ENCODE measurements around the gene RBM20. TPM values are rescaled to one million over a fixed set of nuclear protein-coding genes. Genes with fewer than 3 reads are reported as not detected.

The RBM20 gene
- total RNA-seq, 6 experiments from 2014 or later, result 0.04 to 0.29 (median 0.06) TPM

- H3K9me3 ChIP-seq, result no peaks in the 10 kb centered on the region
- ATAC-seq (no peak), DNase-seq (no peak)
- H3K4me1 ChIP-seq, result peaks cover 0 to 46% (median 17%) of the 10 kb centered on the region in 4 donors
- TF ChIP-seq POLR2A (IDR thresholded peaks at IDR 0.05), result no peak
- TF ChIP-seq CTCF (IDR thresholded peaks at IDR 0.05), result no peak
- no peaks in the 10 kb centered on the region for H3K36me3 ChIP-seq
- WGBS (ENCODE audit: insufficient coverage, low coverage, low lambda C conversion rate, missing lambda C conversion rate), result 57% methylated on average over 2 of the region's 3 CpGs
- H3K27me3 ChIP-seq, result no peaks in the 10 kb centered on the region
- H3K27ac ChIP-seq, result peak overlapping the region in 1 of 3 donors; percentile 33
- no peak overlapping the region for H3K4me3 ChIP-seq
- intact Hi-C loops (cut with DNase I), result no loop called here
Measured at GRCh38 chr10:110840923-110841428, 196.8 kb downstream of the RBM20 start.

GRCh38 chr10:110841767-110842267, 197.7 kb downstream of the RBM20 start:
- TF ChIP-seq CTCF (IDR thresholded peaks at IDR 0.05) (no peak), POLR2A (IDR thresholded peaks at IDR 0.05) (no peak)
- H3K4me1 ChIP-seq, result peaks cover 0 to 54% (median 22%) of the 10 kb centered on the region in 4 donors
- H3K9me3 ChIP-seq, result no peaks in the 10 kb centered on the region
- intact Hi-C loops (cut with DNase I), result no loop called here
- H3K27me3 ChIP-seq, result no peaks in the 10 kb centered on the region
- ATAC-seq, result no peak
- no peak overlapping the region for H3K4me3 ChIP-seq
- H3K36me3 ChIP-seq, result no peaks in the 10 kb centered on the region
- DNase-seq, result no peak
- no peak overlapping the region for H3K27ac ChIP-seq
- WGBS (ENCODE audit: insufficient coverage, low coverage, low lambda C conversion rate, missing lambda C conversion rate), result 87% methylated on average over 5 of the region's 9 CpGs

DNA sequence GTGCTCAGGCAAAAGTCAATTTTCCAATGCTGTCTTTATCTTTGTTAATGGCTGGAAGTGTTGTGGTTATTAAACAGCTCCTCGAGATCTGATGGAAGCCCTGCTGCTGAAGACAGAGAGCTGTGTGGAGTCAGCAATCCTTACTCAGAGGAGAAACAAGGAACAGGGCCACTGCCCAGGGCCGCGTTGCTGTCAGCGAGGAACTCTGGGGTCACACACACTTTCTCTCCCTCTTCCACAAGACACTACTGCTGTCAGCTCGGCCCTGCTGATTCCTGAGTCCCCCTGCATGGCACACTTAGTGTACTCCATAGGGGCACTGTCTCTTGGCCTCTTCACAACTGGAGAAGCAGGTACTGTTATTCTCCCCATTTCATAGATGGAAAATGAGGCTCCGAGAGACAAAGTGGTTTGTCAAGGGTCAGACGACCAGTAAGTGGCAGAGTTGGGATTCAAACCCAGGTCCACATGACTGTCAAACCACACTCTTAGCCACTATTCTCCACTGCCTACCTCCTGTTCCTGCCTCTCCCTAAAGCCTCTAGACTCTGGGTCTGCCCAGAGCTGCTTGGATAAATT, 198.3 kb downstream of the RBM20 start:
- 74% methylated on average over 6 of the region's 7 CpGs for WGBS (ENCODE audit: insufficient coverage, low coverage, low lambda C conversion rate, missing lambda C conversion rate)
- no peaks in the 10 kb centered on the region for H3K27me3 ChIP-seq
- no peaks in the 10 kb centered on the region for H3K9me3 ChIP-seq
- intact Hi-C loops (cut with DNase I), result no loop called here
- TF ChIP-seq POLR2A (IDR thresholded peaks at IDR 0.05), result no peak
- no peak for TF ChIP-seq CTCF (IDR thresholded peaks at IDR 0.05)
- H3K27ac ChIP-seq, result peak overlapping the region in 2 of 3 donors; percentile 13 to 67
- no peak overlapping the region for H3K4me3 ChIP-seq
- DNase-seq, result no peak
- ATAC-seq, result no peak
- no peaks in the 10 kb centered on the region for H3K36me3 ChIP-seq
- peaks cover 0 to 55% (median 25%) of the 10 kb centered on the region in 4 donors for H3K4me1 ChIP-seq

- Histone ChIP-seq H3K27me3 (no peaks in the 10 kb centered on the region), H3K27ac (peak overlapping the region in 2 of 3 donors; percentile 13 to 67), H3K9me3 (no peaks in the 10 kb centered on the region), H3K4me1 (peaks cover 0 to 55% (median 25%) of the 10 kb centered on the region in 4 donors), H3K4me3 (no peak overlapping the region), H3K36me3 (no peaks in the 10 kb centered on the region)
- DNase-seq (no peak), ATAC-seq (peak in 2 of 4 donors; percentile 0 to 24)
- intact Hi-C loops (cut with DNase I), result no loop called here
- WGBS (ENCODE audit: insufficient coverage, low coverage, low lambda C conversion rate, missing lambda C conversion rate), result 25% methylated on average over 2 of the region's 2 CpGs
- TF ChIP-seq POLR2A (IDR thresholded peaks at IDR 0.05) (no peak), CTCF (IDR thresholded peaks at IDR 0.05) (no peak)
Measured at GRCh38 chr10:110843031-110843430, 198.9 kb downstream of the RBM20 start.
